Stimulated activated CD4-positive, alpha-beta T cell treated with anti-CD3 and anti-CD28 coated beads, Interleukin-12 subunit alpha, Interleukin-12 subunit beta, amount 100 ng/mL, for 48 hours (primary cell): ENCODE data around the gene HSD17B13.
"Not testable (repeated sequence)": the region's sequence is repeated elsewhere in the genome, so short reads cannot be mapped to it uniquely, and the experiment has no call there.

ENCODE experiments used
- DNase-seq, 3 donors: peaks; one replicate each; pipeline ENCODE4 v3.0.0-alpha.2; 2020; ENCODE audit warnings: low read depth in 2 of 3, low spot score in 1 of 3

The HSD17B13 gene

DNA sequence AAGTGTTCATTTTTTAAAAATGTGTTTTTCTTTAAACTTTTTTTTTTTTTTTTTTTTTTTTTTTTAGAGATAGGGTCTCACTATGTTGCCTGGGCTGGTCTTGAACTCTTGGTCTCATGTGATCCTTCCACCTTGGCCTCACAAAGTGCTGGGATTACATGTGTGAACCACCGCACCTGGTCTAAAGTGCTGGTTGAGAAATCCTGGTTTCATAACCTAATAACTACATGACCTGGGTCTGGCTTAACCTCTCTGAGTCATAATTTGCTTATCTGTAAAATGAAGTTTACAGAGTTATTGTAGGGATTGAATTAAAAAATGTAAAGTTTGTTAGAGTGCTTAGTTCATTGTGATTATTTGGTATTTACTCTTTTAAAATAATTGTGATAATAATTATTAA, 5.2 kb downstream of the HSD17B13 start:
- no peak for DNase-seq

DNA sequence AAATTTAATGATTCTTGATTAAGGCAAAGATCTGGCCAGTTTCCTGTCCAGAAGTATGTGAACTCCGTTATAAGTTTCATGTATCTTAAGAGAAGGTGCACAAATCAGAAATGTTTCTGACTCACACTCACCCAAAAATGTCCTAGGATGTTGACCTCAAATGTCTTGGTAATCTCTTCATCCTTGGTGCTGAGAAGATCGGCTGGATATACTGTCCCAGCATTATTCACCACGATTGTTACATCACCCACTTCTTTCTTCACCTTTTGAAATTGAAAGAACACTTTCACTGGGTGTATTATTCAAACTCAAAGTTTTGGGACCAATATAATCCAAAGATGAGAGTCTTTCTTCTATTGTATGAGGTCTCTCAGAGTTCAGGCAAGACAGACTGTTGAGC, 5.7 kb downstream of the HSD17B13 start:
- no peak for DNase-seq

DNA sequence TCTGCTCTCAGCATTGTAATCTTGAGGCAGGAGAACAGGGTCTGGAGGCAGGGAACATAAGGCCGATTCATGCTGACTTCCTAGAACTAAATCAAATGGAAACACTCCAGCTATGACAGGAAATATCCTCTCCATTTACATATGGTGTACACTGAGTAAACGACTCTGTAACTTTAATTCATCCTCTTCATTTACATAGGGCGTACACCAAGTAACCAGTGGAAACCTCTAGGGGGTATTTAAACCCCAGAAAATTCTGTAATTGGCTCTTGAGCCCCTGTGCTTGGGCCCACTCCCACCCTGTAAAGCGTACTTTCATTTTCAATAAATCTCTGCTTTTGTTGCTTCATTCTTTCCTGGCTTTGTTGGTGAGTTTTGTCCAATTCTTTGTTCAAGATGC, 7.7 kb downstream of the HSD17B13 start:
- not testable (repeated sequence) for DNase-seq

DNA sequence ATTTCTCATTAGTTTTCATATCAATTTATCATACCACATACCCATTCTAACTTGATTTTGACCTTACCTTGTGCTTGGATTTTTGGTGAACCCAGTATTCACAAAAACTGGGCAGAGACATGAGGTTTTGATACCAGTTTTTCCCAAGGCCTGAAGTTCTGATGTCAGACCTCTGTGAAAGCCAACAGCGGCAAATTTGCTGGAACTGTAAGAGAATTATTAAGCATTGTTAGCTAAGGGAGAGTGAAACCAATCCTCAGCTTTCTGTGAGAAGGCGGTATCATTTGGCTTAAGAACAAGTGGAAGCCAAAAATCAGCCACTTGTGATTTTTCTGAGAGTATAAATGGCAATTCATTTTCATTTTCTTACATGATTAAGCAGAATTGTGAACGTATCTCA, 8.9 kb downstream of the HSD17B13 start:
- DNase-seq, result no peak

DNA sequence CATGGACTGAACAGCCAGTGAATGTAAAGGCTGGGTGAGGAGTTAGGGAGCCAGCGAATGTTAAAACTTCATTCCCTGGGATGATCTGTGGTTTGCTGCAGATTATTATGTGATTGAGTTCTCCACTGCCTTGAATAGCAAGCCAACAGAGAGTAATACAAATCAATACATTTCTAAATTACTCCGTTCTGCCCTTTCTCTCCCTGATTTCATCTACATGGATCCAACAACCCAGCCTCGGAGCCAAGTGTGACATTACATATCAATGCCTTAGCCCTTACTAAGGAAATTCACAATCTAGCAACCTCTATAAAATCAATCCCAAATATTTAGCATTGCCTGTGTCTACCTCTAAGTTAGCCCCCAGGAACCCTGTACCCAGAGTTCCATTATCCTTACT, 11.0 kb downstream of the HSD17B13 start:
- DNase-seq, result no peak

DNA sequence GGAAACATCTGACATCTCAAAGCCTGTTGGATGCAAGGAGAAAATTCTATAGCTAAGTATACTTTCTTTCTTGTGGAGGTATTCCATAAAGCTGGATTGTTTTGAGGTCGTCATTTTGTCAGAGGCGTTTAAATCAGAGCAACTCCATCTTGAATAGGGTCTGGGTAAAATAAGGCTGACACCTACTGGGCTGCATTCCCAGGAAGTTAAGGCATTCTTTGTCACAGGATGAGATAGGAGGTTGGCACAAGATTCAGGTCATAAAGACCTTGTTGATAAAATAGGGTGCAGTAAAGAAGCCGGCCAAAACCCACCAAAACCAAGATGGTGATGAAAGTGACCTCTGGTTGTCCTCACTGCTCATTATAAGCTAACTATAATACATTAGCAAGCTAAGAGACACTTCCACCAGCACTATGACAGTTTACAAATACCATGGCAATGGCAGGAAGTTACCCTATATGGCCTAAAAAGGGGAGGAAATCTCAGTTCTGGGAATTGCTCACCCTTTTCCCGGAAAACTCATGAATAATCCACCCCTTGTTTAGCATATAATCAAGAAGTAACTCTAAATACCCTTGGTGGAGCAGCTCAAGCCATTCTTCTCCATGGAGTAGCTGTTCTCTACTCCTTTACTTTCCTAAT, 11.9 kb downstream of the HSD17B13 start:
- no peak for DNase-seq

DNA sequence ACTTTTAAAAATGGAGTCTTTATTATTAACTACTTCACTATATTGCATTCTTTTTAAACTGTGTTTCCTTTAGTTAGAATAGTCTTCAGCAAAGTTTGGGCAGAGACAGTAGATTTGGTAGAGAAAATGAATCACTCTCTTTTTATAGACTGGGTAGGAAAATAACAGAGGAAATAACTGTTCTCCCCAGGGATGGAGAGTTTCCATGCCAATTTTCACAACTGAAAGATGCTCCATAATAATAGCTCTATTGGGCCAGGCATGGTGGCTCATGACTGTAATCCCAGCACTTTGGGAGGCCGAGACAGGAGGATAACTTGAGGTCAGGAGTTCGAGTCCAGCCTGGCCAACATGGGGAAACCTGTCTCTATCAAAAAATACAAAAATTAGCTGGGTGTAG, 13.1 kb downstream of the HSD17B13 start:
- DNase-seq, result no peak

DNA sequence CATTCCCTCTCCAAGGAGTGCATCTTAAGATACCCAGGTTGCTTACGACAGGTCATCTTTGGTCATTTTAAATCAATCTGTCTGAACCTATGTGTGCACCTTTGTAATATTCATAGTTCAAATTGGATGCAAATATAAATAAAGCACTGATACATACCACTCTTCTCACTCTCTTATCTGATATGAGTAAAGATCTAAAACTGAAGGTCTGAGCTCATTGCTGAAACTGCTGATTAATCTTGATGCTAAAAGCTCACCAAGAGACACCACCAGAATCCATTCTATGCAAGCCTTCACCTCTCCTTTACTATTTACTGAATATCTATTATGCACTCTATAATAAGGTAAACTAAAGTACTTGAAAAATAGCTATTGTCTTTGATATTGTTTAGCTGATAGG, 16.6 kb downstream of the HSD17B13 start:
- DNase-seq, result no peak

DNA sequence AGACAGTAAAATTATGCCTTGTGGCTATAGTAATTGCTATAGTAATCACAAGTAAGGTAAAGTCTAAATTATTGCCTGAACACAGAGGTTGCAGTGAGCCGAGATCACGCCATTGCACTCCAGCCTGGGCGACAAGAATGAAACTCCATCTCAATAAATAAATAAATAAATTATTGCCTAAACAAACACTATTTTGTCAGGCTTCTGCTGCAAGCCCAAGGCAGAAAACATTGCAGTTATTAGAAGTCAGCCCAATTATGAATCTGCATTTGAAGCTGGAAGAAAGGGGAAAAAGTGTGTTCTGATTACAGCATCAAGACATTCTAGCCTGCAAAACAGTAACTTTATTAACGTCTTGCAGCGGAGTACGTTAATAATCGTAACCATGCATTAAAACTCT, 17.1 kb downstream of the HSD17B13 start:
- no peak for DNase-seq

DNA sequence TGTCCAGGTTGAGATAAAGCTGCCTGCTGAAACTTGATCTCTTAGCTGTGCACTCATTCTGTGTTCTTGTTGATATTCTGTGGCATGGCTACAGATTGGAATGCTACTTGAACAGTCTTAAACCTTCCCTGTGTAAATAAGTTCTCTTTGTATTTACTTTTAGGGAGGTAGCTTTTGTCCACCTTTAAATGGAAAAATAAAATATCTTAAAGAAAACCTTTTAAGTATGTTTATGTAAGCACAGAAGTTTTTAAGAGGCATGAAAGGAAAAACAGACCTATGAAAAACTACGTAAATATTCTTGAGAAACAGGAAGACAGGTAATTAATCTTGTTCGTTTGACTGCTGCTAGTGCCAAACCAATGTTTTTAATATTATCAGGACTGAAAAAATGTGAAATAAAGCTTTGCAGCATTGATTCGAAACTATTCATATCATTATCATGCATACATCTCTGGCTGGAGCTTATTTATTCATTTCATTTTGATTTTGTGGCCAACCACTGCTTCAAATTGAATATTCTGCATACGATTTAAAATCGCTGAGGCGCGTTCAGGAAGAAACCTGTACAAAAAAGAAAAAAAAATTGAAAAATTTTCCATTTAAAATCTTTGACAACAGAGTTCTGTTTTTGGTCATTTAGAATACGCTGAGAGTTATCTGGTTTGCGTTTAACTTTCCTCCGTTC, 17.8 kb downstream of the HSD17B13 start:
- DNase-seq, result no peak

DNA sequence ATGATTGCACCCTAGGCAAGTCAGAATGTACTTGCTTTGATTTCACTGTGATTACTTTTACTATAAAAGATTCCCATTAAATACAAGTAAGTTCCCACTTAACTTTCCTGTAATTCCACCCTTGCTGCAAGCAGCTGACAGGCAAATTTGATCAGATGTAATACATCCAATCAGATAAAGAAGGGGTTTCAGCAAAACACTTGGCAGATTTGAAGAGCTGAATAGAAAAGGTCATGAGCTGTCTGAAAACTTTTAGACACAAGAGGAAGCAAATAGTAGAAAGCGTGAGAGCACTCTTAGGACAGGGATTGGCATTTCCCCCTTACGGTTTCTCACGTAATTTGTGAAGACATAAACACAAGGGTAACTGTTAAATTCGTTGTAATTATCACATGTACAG, 22.8 kb downstream of the HSD17B13 start:
- DNase-seq, result no peak

DNA sequence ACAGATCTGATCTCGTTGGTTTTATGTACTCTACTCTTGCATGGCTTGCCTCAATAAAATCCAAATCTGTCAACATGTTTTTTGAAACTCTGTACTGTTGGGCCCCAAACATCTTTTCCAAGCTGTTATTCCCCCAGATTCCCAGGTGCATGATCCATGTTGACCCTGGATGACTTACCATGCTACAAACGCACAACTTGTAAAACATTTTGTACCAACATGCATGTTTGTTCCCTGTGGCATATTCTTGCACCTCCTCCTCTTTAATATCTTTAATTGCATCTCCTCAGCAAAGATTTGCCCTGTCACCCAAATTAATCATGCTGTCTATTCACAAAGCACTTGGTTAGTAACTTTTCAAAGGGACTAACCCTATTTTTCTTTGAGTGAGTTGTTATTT, 24.3 kb downstream of the HSD17B13 start:
- no peak for DNase-seq

DNA sequence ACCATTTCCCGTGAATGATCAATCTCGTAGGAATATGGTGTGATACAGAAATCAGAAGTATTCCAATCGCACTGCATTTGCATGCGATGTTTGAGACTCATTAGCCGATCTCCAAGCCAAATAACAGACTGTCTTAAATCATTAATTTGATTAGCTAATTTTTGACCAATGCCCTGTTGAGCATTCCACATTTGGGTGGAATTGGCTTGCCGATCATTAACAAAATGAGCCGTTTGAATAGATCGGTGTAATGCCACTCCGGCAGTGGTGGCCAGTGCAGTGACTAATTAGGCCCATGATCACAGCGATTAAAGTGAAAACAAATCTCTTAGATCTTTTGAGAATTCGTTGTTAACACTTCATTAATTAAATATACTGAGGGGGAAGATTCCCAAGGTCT, 27.8 kb downstream of the HSD17B13 start:
- DNase-seq, result not testable (repeated sequence)

DNA sequence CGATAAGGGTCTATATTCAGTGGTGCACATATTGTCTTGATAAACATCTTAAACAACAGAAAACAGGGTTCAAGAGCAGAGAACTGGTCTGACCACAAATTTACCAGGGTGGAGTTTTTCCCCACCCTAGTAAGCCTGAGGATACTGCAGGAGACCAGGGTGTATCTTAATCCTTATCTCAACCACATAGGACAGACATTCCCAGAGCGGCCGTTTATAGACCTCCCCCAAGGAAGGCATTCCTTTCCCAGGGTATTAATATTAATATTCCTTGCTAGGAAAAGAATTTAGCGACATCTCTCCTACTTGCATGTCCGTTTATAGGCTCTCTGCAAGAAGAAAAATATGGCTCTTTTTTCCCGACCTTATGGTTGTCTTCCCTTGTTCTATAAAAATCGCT, 28.8 kb downstream of the HSD17B13 start:
- not testable (repeated sequence) for DNase-seq

DNA sequence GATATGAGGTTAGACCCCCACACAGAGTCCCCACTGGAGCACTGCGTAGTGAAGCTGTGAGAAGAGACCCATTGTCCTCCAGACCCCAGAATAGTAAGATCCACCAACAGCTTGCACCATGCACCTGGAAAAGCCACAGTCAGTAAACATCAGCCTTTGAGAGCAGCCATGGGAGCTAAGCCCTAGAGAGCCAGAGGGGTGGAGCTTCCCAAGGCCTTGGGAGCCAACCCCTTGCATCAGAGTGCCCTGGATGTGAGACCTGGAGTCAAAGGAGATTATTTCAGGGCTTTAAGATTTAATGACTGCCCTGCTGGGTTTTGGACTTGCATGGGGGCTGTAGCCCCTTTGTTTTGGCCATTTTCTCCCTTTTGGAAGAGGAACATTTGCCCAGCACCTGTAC, 35.7 kb downstream of the HSD17B13 start:
- no peak for DNase-seq

DNA sequence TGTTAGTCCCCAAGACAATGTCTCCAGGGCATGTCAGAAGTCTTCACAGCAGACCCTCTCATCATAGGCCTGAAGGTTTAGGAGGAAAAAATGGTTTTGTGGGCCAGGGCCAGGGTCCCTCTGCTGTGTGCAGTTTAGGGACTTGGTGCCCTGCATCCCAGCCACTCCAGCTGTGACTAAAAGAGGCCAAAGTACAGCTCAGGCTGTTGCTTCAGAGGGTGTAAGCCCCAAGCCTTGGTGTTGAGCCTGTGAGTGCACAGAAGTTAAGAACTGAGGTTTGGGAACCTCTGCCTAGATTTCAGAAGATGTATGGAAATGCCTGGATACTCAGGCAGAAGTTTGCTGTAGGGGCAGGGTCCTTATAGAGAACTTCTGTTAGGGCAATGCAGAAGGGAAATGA, 38.4 kb downstream of the HSD17B13 start:
- DNase-seq, result not testable (repeated sequence)

DNA sequence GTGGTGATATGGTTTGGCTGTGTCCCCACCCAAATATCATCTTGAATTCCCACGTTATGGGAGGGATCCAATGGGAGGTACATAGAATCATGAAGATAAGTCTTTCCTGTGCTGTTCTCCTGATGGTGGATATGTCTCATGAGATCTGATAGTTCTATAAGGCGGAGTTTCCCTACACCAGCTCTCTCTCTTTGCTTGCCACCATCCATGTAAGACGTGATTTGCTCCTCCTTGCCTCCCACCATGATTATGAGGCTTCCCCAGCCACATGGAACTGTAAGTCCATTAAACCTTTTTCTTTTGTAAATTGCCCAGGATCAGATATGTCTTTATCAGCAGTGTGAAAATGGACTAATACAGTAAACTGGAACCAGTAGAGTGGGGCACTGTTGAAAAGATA, 39.5 kb downstream of the HSD17B13 start:
- DNase-seq, result no peak

DNA sequence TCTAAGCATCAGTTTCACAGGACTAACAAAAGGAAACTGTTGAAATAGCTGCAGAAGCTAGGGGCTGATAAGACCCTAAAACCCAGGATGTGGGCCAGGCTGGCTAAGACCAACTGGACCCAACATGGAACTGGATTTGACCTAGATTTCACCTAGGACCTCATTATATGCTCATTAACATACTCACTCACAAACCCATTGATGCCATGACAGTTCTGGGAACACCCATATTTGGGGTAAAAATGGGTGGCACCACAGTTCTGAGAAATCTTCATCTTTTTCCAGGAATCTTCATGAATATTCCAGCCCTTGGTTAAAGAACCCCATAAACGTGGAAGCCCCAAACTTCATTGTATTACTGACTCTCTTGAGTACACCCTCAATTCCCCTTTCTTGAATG, 41.1 kb downstream of the HSD17B13 start:
- no peak for DNase-seq

DNA sequence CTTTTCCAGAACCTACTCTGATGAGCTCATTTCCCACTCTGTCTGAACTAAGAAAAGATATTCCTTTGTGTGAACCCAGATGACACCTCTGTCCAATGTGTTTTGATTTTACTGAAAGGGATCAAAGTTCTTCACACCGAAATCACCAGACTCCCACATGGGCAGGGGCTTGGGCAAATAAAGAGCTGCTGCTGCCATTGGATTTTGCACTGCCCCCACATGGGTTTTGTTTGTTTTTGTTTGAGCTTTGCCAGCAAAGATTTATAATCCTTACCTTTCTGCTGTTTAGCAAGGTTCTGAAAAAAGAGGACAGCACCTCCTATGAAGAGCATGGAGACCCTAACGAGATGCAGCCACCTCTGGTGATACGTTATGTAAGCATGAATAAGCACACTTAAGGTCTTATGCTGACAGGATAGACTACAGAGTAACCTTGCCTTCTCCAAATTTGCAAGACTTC, 44.3 kb downstream of the HSD17B13 start:
- no peak for DNase-seq

DNA sequence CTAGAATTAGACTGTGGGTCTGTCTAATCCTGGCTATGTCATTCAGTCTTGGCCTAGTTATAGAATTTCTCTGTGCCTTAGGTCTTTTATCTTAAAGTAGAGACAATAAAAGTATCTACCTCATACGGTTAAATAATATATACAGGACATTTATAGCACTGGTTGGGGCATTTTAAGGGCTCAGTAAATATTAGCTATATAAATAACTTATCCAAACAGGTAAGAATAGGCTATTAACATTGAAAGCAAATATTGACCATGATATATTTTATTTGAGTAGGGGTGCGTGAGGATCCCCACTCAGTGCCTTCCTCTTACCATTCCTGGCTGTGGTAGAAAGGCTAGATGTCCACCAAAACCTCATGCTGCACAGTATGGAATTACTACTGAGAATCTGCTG, 47.4 kb downstream of the HSD17B13 start:
- DNase-seq, result no peak

DNA sequence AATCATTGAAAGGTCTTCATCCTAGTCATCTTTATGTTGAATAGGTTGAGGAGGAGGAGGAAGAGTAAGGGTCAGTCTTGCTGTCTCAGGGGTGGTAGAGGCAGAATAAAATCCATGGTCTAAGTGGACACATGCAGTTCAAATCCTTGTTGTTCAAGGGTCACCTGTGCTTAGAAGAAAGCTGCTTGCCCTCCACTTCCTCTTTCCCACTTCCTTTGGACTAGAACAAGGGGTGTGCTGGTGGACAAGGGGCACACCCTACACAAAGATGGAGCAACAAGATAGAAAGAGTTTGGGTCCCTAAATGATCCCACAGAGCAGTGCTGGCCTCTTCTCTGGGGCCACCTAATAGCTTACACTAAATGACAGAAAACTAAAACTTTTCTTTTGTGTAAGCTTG, 47.9 kb downstream of the HSD17B13 start:
- no peak for DNase-seq

DNA sequence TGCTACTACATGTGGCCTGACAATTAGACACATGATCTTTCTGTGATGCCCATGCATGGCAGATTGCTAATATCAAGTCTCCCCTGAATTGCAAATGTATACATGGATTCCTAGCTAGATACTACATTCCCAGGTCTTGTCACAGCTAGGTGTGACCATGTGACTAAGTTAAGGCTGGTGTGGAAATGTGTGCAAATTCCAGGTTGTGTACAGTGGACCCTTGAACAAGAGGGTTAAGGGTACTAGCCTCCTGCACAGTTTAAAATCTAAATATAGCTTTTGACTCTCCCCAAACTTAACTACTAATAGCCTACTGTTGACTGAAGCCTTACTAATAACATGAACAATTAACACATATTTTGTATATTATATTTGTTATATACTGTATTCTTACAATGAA, 48.4 kb downstream of the HSD17B13 start:
- no peak for DNase-seq

DNA sequence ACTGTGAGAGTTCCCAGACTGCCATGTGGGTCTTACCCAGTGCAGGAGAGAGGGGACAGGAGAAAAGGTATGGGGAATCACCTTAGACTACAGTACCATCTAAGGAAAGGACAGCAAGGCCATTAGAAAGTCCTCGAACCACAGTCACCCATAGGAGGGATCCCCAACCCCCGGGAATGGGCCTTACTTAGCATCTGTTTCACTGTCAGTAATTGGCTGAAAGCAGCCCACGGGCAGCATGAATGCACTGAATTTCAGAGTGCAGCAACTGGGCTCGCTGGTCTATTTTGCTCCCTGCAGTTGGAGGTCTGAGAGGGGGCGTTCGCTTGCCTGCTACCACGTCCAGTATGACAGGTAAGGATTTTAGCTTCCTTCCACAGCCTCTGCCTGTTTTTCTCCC, 51.9 kb downstream of the HSD17B13 start:
- no peak for DNase-seq
